ENCODE measurements around the gene DNAH10. TPM values are rescaled to one million over a fixed set of nuclear protein-coding genes. Genes with fewer than 3 reads are reported as not detected.

The DNAH10 gene
- total and polyA plus RNA-seq, 2 of the 4 experiments (the other 2 are of a cell fraction): 0.18 to 0.22 TPM

DNA sequence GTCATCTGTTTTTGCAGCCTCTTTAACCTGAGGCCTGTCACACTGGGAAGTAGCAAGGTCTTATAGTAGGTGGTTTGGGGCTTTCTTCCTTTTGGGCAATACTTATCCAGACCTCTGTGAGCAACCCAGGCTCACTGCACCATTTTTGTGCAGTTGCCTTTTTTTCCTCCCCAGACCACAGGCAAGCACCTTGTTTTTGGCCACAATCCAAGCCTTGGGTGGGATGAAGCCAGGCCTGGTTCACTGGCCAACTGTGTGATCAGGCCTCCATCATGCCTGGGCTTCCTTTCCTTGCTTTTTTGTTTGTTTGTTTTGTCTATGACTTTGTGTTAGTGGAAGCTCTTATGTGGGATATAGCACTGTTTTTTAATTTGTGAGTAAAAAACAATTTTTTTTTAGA is 71.7 kb downstream of the DNAH10 start:
- Histone ChIP-seq H3K4me3 (ENCODE audit: insufficient read depth, low read depth, low read length) (no peak overlapping the region), H2BK20ac (ENCODE audit: low read depth, low read length) (no peak overlapping the region), H2BK120ac (ENCODE audit: low read depth, low read length) (no peak overlapping the region), H4K5ac (ENCODE audit: low read depth, low read length) (no peak overlapping the region), H3K23ac (ENCODE audit: low read depth, low read length) (no peak overlapping the region), H2AK9ac (replicated peaks; ENCODE audit: low read depth, low read length, poor library complexity) (no peak overlapping the region), H3K4ac (ENCODE audit: low read depth, low read length) (no peak overlapping the region), H4K8ac (ENCODE audit: low read depth in 2 of 2, low read length in 2 of 2) (no peak overlapping the region), H4K20me1 (ENCODE audit: insufficient read depth, low read length) (no peaks in the 10 kb centered on the region), H2BK15ac (ENCODE audit: low read depth, low read length) (no peak overlapping the region), H3K4me2 (ENCODE audit: low read depth, low read length) (no peak overlapping the region), H3K56ac (ENCODE audit: extremely low read depth, insufficient read depth, low read length) (no peak overlapping the region), H3K27me3 (ENCODE audit: control insufficient read depth, insufficient read depth, low read length) (peaks cover 8% of the 10 kb centered on the region), H4K91ac (ENCODE audit: insufficient read depth, low read depth, low read length) (no peak overlapping the region), H3K9me1 (ENCODE audit: insufficient read depth, low read length) (no peaks in the 10 kb centered on the region), H3K9me3 (ENCODE audit: control insufficient read depth, insufficient read depth, low read length) (peaks cover 7% of the 10 kb centered on the region), H3K79me1 (ENCODE audit: low read depth in 1 of 2, low read length in 2 of 2) (no peaks in the 10 kb centered on the region), H2BK5ac (ENCODE audit: low read depth, low read length, poor library complexity, severe bottlenecking) (no peak overlapping the region), H3K4me1 (ENCODE audit: control insufficient read depth, insufficient read depth, low read length) (no peaks in the 10 kb centered on the region), H2AK5ac (ENCODE audit: low read depth, low read length) (no peak overlapping the region), H3K27ac (ENCODE audit: insufficient read depth, low read length) (no peak overlapping the region), H3K36me3 (ENCODE audit: control insufficient read depth, insufficient read depth, low read length) (no peaks in the 10 kb centered on the region), H3K18ac (ENCODE audit: low read depth, low read length) (no peak overlapping the region), H2AFZ (replicated peaks; ENCODE audit: low read length, poor library complexity) (no peak overlapping the region), H3K14ac (replicated peaks; ENCODE audit: low read depth, low read length) (no peak overlapping the region), H3K9ac (ENCODE audit: low read depth, low read length) (no peak overlapping the region)
- ChIA-PET POLR2A (ENCODE audit: unreplicated experiment) (no interaction called here), CTCF (no interaction called here)
- in situ Hi-C loops (cut with MboI; ENCODE audit: low sequenced_read_pairs): no loop called here
- BruUV-seq (replicated peaks): no TSS peak
- intact Hi-C loops (cut with micrococcal nuclease): no loop called here
- ATAC-seq (ENCODE audit: low read depth) (no peak), DNase-seq (no peak)
- TF ChIP-seq BHLHE40 (IDR thresholded peaks at IDR 0.05; ENCODE audit: low read depth, low read length) (no peak), CEBPB (IDR thresholded peaks at IDR 0.05; ENCODE audit: low read depth, low read length) (no peak), NFE2L2 (IDR thresholded peaks at IDR 0.05; ENCODE audit: low read depth, low read length) (no peak), ELK1 (IDR thresholded peaks at IDR 0.05; ENCODE audit: borderline replicate concordance, low read depth, low read length) (no peak), MAZ (IDR thresholded peaks at IDR 0.05; ENCODE audit: borderline replicate concordance, low read depth, low read length) (no peak), RCOR1 (IDR thresholded peaks at IDR 0.05; ENCODE audit: insufficient replicate concordance, low read length) (no peak), RAD21 (IDR thresholded peaks at IDR 0.05; ENCODE audit: low read length) (no peak), POLR2A (IDR thresholded peaks at IDR 0.05; ENCODE audit: low read depth, low read length) (no peak), MAFK (IDR thresholded peaks at IDR 0.05; ENCODE audit: low read depth, low read length) (no peak), RFX5 (IDR thresholded peaks at IDR 0.05; ENCODE audit: low read depth, low read length) (no peak)
- TF ChIP-seq, protein P1, sequence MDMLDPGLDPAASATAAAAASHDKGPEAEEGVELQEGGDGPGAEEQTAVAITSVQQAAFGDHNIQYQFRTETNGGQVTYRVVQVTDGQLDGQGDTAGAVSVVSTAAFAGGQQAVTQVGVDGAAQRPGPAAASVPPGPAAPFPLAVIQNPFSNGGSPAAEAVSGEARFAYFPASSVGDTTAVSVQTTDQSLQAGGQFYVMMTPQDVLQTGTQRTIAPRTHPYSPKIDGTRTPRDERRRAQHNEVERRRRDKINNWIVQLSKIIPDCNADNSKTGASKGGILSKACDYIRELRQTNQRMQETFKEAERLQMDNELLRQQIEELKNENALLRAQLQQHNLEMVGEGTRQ (IDR thresholded peaks at IDR 0.05; ENCODE audit: low read depth, low read length): no peak
- dilution Hi-C loops (cut with HindIII; ENCODE audit: low sequenced_read_pairs, unreplicated experiment): no loop called here
